ENCODE measurements around the gene ZNHIT3. TPM values are rescaled to one million over a fixed set of nuclear protein-coding genes. Genes with fewer than 3 reads are reported as not detected.

The ZNHIT3 gene
- total and polyA plus RNA-seq, 2 of the 13 experiments (the other 11 are each of a cell fraction or from before 2014, with no cell fraction given), result 66.6 to 77.4 TPM

DNA sequence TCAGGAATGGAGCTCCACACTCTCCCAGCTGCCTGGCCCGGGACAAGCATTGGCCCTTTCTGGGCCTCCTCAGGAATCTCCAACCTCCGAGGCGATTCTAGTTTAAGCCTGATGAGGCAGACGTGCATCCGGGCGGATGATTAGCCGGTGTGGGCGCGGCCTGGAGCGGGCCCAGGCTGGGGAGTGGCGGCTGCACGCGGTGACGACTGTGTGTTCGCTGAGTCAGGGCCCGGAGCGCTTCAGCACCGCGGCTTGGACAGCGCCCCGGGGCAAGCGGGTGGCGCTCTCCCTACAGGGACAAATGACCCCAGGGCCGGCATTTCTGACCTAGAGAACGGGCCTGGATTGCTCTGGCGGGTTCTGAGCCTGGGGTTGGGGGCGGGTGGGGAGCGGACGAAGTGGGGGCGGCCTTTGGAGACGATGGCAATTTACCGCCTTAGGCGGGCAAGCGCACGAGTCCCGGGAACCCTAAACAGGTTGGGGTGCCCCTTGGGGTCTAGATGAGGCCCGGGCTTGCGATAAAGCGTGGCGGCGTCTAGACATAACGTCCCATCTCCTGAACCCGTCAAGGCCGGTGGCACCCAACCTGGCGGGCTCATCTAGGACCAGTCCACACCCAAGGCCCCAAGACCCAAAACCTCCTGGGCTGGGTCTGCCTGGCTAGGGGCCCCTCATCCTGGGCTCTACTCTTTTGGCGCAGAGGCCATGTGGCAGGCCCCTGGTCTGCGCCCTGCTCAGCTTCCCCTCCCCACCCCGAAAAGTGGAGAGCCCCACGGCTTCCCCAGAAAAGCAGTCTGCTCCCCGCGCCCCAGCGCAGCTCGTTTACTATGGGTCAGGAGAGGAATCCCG is 22.3 kb upstream of the ZNHIT3 start (continued):
- TF ChIP-seq, protein P1, sequence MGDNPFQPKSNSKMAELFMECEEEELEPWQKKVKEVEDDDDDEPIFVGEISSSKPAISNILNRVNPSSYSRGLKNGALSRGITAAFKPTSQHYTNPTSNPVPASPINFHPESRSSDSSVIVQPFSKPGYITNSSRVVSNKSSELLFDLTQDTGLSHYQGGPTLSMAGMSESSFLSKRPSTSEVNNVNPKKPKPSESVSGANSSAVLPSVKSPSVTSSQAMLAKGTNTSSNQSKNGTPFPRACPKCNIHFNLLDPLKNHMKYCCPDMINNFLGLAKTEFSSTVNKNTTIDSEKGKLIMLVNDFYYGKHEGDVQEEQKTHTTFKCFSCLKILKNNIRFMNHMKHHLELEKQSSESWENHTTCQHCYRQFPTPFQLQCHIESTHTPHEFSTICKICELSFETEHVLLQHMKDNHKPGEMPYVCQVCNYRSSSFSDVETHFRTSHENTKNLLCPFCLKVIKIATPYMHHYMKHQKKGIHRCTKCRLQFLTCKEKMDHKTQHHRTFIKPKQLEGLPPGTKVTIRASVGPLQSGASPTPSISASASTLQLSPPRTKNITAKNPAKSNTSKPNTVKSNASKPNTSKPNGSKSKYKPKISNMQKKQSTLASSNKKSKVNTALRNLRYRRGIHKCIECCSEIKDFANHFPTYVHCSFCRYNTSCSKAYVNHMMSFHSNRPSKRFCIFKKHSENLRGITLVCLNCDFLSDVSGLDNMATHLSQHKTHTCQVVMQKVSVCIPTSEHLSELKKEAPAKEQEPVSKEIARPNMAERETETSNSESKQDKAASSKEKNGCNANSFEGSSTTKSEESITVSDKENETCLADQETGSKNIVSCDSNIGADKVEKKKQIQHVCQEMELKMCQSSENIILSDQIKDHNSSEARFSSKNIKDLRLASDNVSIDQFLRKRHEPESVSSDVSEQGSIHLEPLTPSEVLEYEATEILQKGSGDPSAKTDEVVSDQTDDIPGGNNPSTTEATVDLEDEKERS (CRISPR knock-in tag; IDR thresholded peaks at IDR 0.05), result no peak
- TF ChIP-seq ZNF292 (CRISPR knock-in tag; IDR thresholded peaks at IDR 0.05; ENCODE audit: borderline replicate concordance, low read depth) (no peak), MTA1 (CRISPR knock-in tag; IDR thresholded peaks at IDR 0.05; ENCODE audit: borderline replicate concordance) (no peak), ZNF703 (CRISPR knock-in tag; IDR thresholded peaks at IDR 0.05; ENCODE audit: borderline replicate concordance) (no peak), ZNF883 (CRISPR knock-in tag; IDR thresholded peaks at IDR 0.05; ENCODE audit: not compliant biosample characterization) (no peak), CHD4 (IDR thresholded peaks at IDR 0.05; ENCODE audit: borderline replicate concordance, low read length) (no peak), ZNF253 (CRISPR knock-in tag; IDR thresholded peaks at IDR 0.05; ENCODE audit: borderline replicate concordance) (no peak), THAP11 (CRISPR knock-in tag; IDR thresholded peaks at IDR 0.05) (no peak), ELF3 (CRISPR knock-in tag; IDR thresholded peaks at IDR 0.05) (no peak), ZNF737 (CRISPR knock-in tag; IDR thresholded peaks at IDR 0.05; ENCODE audit: borderline replicate concordance) (no peak), HMG20B (CRISPR knock-in tag; conservative IDR thresholded peaks at IDR 0.05) (no peak), PAF1 (CRISPR knock-in tag; IDR thresholded peaks at IDR 0.05) (no peak), ZSCAN9 (CRISPR knock-in tag; IDR thresholded peaks at IDR 0.05; ENCODE audit: borderline replicate concordance) (peak; percentile 53; the same call in 1 of the 2 replicates), ZNF678 (CRISPR knock-in tag; IDR thresholded peaks at IDR 0.05) (no peak), SKI (IDR thresholded peaks at IDR 0.05; ENCODE audit: partially characterized antibody) (no peak), SOX6 (IDR thresholded peaks at IDR 0.05) (no peak), SOX6 (CRISPR knock-in tag; IDR thresholded peaks at IDR 0.05) (no peak), ZNF441 (CRISPR knock-in tag; IDR thresholded peaks at IDR 0.05; ENCODE audit: borderline replicate concordance) (0 out of 2 replicates have a peak, but pooled peaks have one; percentile 41), NCOA5 (CRISPR knock-in tag; IDR thresholded peaks at IDR 0.05) (no peak)
- TF ChIP-seq, protein P2, sequence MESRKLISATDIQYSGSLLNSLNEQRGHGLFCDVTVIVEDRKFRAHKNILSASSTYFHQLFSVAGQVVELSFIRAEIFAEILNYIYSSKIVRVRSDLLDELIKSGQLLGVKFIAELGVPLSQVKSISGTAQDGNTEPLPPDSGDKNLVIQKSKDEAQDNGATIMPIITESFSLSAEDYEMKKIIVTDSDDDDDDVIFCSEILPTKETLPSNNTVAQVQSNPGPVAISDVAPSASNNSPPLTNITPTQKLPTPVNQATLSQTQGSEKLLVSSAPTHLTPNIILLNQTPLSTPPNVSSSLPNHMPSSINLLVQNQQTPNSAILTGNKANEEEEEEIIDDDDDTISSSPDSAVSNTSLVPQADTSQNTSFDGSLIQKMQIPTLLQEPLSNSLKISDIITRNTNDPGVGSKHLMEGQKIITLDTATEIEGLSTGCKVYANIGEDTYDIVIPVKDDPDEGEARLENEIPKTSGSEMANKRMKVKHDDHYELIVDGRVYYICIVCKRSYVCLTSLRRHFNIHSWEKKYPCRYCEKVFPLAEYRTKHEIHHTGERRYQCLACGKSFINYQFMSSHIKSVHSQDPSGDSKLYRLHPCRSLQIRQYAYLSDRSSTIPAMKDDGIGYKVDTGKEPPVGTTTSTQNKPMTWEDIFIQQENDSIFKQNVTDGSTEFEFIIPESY (CRISPR knock-in tag; IDR thresholded peaks at IDR 0.05), result no peak
- TF ChIP-seq, protein P3, sequence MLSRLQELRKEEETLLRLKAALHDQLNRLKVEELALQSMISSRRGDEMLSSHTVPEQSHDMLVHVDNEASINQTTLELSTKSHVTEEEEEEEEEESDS (CRISPR knock-in tag; IDR thresholded peaks at IDR 0.05; ENCODE audit: borderline replicate concordance), result no peak
- TF ChIP-seq, protein P4, sequence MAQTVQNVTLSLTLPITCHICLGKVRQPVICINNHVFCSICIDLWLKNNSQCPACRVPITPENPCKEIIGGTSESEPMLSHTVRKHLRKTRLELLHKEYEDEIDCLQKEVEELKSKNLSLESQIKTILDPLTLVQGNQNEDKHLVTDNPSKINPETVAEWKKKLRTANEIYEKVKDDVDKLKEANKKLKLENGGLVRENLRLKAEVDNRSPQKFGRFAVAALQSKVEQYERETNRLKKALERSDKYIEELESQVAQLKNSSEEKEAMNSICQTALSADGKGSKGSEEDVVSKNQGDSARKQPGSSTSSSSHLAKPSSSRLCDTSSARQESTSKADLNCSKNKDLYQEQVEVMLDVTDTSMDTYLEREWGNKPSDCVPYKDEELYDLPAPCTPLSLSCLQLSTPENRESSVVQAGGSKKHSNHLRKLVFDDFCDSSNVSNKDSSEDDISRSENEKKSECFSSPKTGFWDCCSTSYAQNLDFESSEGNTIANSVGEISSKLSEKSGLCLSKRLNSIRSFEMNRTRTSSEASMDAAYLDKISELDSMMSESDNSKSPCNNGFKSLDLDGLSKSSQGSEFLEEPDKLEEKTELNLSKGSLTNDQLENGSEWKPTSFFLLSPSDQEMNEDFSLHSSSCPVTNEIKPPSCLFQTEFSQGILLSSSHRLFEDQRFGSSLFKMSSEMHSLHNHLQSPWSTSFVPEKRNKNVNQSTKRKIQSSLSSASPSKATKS (CRISPR knock-in tag; IDR thresholded peaks at IDR 0.05), result no peak
